ENCODE data around the gene PSMD5. TPM values are rescaled to one million over a fixed set of nuclear protein-coding genes. Genes with fewer than 3 reads are reported as not detected.
A peak's percentile ranks its signal among the peaks of the same experiment; 100 is the strongest.

Gene PSMD5
- total and polyA plus RNA-seq, 9 of the 15 experiments (the other 6 are each of a cell fraction or from before 2014, with no cell fraction given): 46.4 to 148 (median 76.3) TPM

GRCh38 chr9:120792898-120793765, 49.6 kb downstream of the PSMD5 start, which contains the start of gene FBXW2 (continued):
- no peak for TF ChIP-seq E2F4 (CRISPR knock-in tag; IDR thresholded peaks at IDR 0.05; ENCODE audit: low read depth)
- TF ChIP-seq KDM1A (IDR thresholded peaks at IDR 0.05): no peak; a peak in 1 of 4 replicates
- peak; percentile 97 for TF ChIP-seq EP400 (IDR thresholded peaks at IDR 0.05)
- TF ChIP-seq ZNF507 (tag; conservative IDR thresholded peaks at IDR 0.05): no peak
- TF ChIP-seq ZNF668 (CRISPR knock-in tag; IDR thresholded peaks at IDR 0.05): no peak
- no peak for TF ChIP-seq DEAF1 (CRISPR knock-in tag; IDR thresholded peaks at IDR 0.05)
- TF ChIP-seq BHLHE40 (IDR thresholded peaks at IDR 0.05; ENCODE audit: low read length): peak; percentile 88
- TF ChIP-seq THAP7 (CRISPR knock-in tag; IDR thresholded peaks at IDR 0.05): peak; percentile 91
- TF ChIP-seq ZKSCAN3 (CRISPR knock-in tag; IDR thresholded peaks at IDR 0.05): no peak
- TF ChIP-seq THRA (IDR thresholded peaks at IDR 0.05): no peak
- no peak for TF ChIP-seq HMBOX1 (IDR thresholded peaks at IDR 0.05)
- TF ChIP-seq MECOM (CRISPR knock-in tag; IDR thresholded peaks at IDR 0.05): 0 out of 2 replicates have a peak, but pooled peaks have one; percentile 7
- peak; percentile 49; the same call in 1 of the 2 replicates for TF ChIP-seq ZBTB1 (CRISPR knock-in tag; IDR thresholded peaks at IDR 0.05; ENCODE audit: borderline replicate concordance, low read depth)
